HG03095 (cell line): Measurements from ENCODE around the gene RYR2.

Experiments
- ATAC-seq: cut with Tn5 transposase; IDR thresholded peaks from one replicate; pipeline ENCODE4 v1.9.1; 2021; ENCODE audit warnings: moderate library complexity; ENCODE audit not compliant: unreplicated experiment

Gene RYR2

GRCh38 chr1:237878406-237878805 lies 836.4 kb downstream of the RYR2 start:
- ATAC-seq, result no peak

GRCh38 chr1:237879195-237879594 lies 837.2 kb downstream of the RYR2 start:
- no peak for ATAC-seq
